Measurements from ENCODE around the gene AHRR.
"Not testable (repeated sequence)": the region's sequence is repeated elsewhere in the genome, so short reads cannot be mapped to it uniquely, and the experiment has no call there.

AHRR gene

GRCh38 chr5:321230-321725, at the start of gene AHRR:
Gene AHRR, plus strand, starts transcription at chr5:321714. Its CDS starts 22,189 bp downstream, at chr5:343903.
- no peak for DNase-seq

- DNase-seq, result not testable (repeated sequence)
These were observed 49.7 kb upstream of the AHRR start for GRCh38 chr5:271828-272167.

GRCh38 chr5:273091-273490, 48.4 kb upstream of the AHRR start:
- DNase-seq, result not testable (repeated sequence)

GRCh38 chr5:273491-273890, 48.0 kb upstream of the AHRR start:
- DNase-seq, result not testable (repeated sequence)

GRCh38 chr5:274346-274745, 47.2 kb upstream of the AHRR start:
- DNase-seq, result not testable (repeated sequence)

GRCh38 chr5:278646-279045, 42.9 kb upstream of the AHRR start:
- DNase-seq, result no peak

GRCh38 chr5:279051-279665, 42.4 kb upstream of the AHRR start:
- DNase-seq, result not testable (repeated sequence)

- no peak for DNase-seq
These were observed 35.4 kb upstream of the AHRR start for GRCh38 chr5:285991-286557.

- DNase-seq, result not testable (repeated sequence)
These were observed 31.3 kb upstream of the AHRR start for GRCh38 chr5:290200-290599.

GRCh38 chr5:291345-291744, 30.2 kb upstream of the AHRR start:
- not testable (repeated sequence) for DNase-seq

GRCh38 chr5:294788-295187, 26.7 kb upstream of the AHRR start:
- DNase-seq, result not testable (repeated sequence)

GRCh38 chr5:296207-296606, 25.3 kb upstream of the AHRR start:
- not testable (repeated sequence) for DNase-seq

- DNase-seq, result not testable (repeated sequence)
These were observed 24.6 kb upstream of the AHRR start for GRCh38 chr5:296954-297353.

GRCh38 chr5:297448-297847, 24.1 kb upstream of the AHRR start:
- DNase-seq, result not testable (repeated sequence)

- not testable (repeated sequence) for DNase-seq
These were observed 23.4 kb upstream of the AHRR start for GRCh38 chr5:297991-298736.

- no peak for DNase-seq
These were observed 22.8 kb upstream of the AHRR start for GRCh38 chr5:298737-299125.

GRCh38 chr5:299921-300320, 21.6 kb upstream of the AHRR start:
- not testable (repeated sequence) for DNase-seq

GRCh38 chr5:300691-301435, 20.7 kb upstream of the AHRR start:
- not testable (repeated sequence) for DNase-seq

- not testable (repeated sequence) for DNase-seq
These were observed 19.1 kb upstream of the AHRR start for GRCh38 chr5:302416-302815.

GRCh38 chr5:302966-303365, 18.5 kb upstream of the AHRR start:
- DNase-seq, result no peak

- DNase-seq, result not testable (repeated sequence)
These were observed 17.8 kb upstream of the AHRR start for GRCh38 chr5:303741-304140.

GRCh38 chr5:305050-305449, 16.5 kb upstream of the AHRR start:
- no peak for DNase-seq

- no peak for DNase-seq
These were observed 16.1 kb upstream of the AHRR start for GRCh38 chr5:305459-305858.
